Spleen (tissue), 7 donors: ENCODE results near the gene CYP1A1.

Experiments used
- POLR2A ChIP-seq, 3 donors: fragments of 450-650 bp; IDR thresholded peaks; one replicate each; pipeline ENCODE4 v1.5.1; 2017; ENCODE audit warnings: antibody characterized with exemption in 3 of 3, mild to moderate bottlenecking in 1 of 3
- TF ChIP-seq, protein P1 (sequence below), 11 experiments: fragments of 200-600 bp in 7 of 11; fragments of 450-650 bp in 4 of 11; sonication (generic) in 4 of 11; IDR thresholded peaks in 8 of 11; conservative IDR thresholded peaks in 3 of 11; 1 replicate in 7 of 11; 2 replicates in 4 of 11; pipeline versions ENCODE4 v1.4.0 to v1.8.0; 2016 to 2021; ENCODE audit warnings: antibody characterized with exemption in 11 of 11, inconsistent platforms in 4 of 11, mild to moderate bottlenecking in 1 of 11
- donor health status: DM: no; HTN: no; CAD: no; lungs with moderate emphysema.
- donor health status: DM: no; HTN: no; CAD: no.
- donor health status: DM: no; HTN: no; CAD: no.

GRCh38 chr15:74709892-74710291, 15.4 kb downstream of the CYP1A1 start:
- TF ChIP-seq, protein P1, sequence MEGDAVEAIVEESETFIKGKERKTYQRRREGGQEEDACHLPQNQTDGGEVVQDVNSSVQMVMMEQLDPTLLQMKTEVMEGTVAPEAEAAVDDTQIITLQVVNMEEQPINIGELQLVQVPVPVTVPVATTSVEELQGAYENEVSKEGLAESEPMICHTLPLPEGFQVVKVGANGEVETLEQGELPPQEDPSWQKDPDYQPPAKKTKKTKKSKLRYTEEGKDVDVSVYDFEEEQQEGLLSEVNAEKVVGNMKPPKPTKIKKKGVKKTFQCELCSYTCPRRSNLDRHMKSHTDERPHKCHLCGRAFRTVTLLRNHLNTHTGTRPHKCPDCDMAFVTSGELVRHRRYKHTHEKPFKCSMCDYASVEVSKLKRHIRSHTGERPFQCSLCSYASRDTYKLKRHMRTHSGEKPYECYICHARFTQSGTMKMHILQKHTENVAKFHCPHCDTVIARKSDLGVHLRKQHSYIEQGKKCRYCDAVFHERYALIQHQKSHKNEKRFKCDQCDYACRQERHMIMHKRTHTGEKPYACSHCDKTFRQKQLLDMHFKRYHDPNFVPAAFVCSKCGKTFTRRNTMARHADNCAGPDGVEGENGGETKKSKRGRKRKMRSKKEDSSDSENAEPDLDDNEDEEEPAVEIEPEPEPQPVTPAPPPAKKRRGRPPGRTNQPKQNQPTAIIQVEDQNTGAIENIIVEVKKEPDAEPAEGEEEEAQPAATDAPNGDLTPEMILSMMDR (IDR thresholded peaks at IDR 0.05 in 8 of 11, conservative IDR thresholded peaks at IDR 0.05 in 3 of 11), result no peak
- TF ChIP-seq POLR2A (IDR thresholded peaks at IDR 0.05), result no peak
